ENCODE data around the gene DDX6.
A peak's percentile ranks its signal among the peaks of the same experiment; 100 is the strongest.
"Not testable (repeated sequence)": the region's sequence is repeated elsewhere in the genome, so short reads cannot be mapped to it uniquely, and the experiment has no call there.

DDX6 gene

GRCh38 chr11:118807800-118808778 is 17.1 kb upstream of the DDX6 start:
- Mint-ChIP-seq H3K27ac (no peak overlapping the region), H3K4me1 (ENCODE audit: low read depth) (peaks cover 10% of the 10 kb centered on the region), H3K9me3 (no peaks in the 10 kb centered on the region), H3K4me3 (no peak overlapping the region), H3K36me3 (ENCODE audit: low read depth) (no peaks in the 10 kb centered on the region), H3K27me3 (no peaks in the 10 kb centered on the region)
- DNase-seq: no peak

- Mint-ChIP-seq H3K4me1 (ENCODE audit: low read depth) (peaks cover 10% of the 10 kb centered on the region), H3K4me3 (no peak overlapping the region), H3K9me3 (no peaks in the 10 kb centered on the region), H3K27me3 (no peaks in the 10 kb centered on the region), H3K27ac (no peak overlapping the region), H3K36me3 (ENCODE audit: low read depth) (no peaks in the 10 kb centered on the region)
- no peak for DNase-seq
Observed at GRCh38 chr11:118806400-118806799, 15.4 kb upstream of the DDX6 start.

- no peaks in the 10 kb centered on the region for H3K27me3 Mint-ChIP-seq
- no peaks in the 10 kb centered on the region for H3K9me3 Mint-ChIP-seq
- no peak for DNase-seq
- no peak overlapping the region for H3K4me3 Mint-ChIP-seq
- no peaks in the 10 kb centered on the region for H3K36me3 Mint-ChIP-seq (ENCODE audit: low read depth)
- peaks cover 10% of the 10 kb centered on the region for H3K4me1 Mint-ChIP-seq (ENCODE audit: low read depth)
- H3K27ac Mint-ChIP-seq: no peak overlapping the region
Observed at GRCh38 chr11:118804094-118804493, 13.1 kb upstream of the DDX6 start.

- Mint-ChIP-seq H3K36me3 (ENCODE audit: low read depth) (no peaks in the 10 kb centered on the region), H3K4me1 (ENCODE audit: low read depth) (no peaks in the 10 kb centered on the region), H3K27ac (no peak overlapping the region), H3K4me3 (no peak overlapping the region), H3K9me3 (no peaks in the 10 kb centered on the region), H3K27me3 (no peaks in the 10 kb centered on the region)
- no peak for DNase-seq
Observed at GRCh38 chr11:118799372-118799771, 8.4 kb upstream of the DDX6 start.

GRCh38 chr11:118797510-118797909 is 6.5 kb upstream of the DDX6 start:
- no peaks in the 10 kb centered on the region for H3K9me3 Mint-ChIP-seq
- H3K4me1 Mint-ChIP-seq (ENCODE audit: low read depth): peaks cover 10% of the 10 kb centered on the region
- H3K36me3 Mint-ChIP-seq (ENCODE audit: low read depth): peaks cover 2% of the 10 kb centered on the region
- no peak overlapping the region for H3K4me3 Mint-ChIP-seq
- H3K27me3 Mint-ChIP-seq: no peaks in the 10 kb centered on the region
- no peak overlapping the region for H3K27ac Mint-ChIP-seq
- no peak for DNase-seq

GRCh38 chr11:118792570-118793124 is 1.7 kb upstream of the DDX6 start:
- Mint-ChIP-seq H3K4me3 (peak overlapping the region; percentile 97), H3K4me1 (ENCODE audit: low read depth) (peaks cover 13% of the 10 kb centered on the region), H3K9me3 (no peaks in the 10 kb centered on the region), H3K27me3 (no peaks in the 10 kb centered on the region), H3K36me3 (ENCODE audit: low read depth) (peaks cover 38% of the 10 kb centered on the region), H3K27ac (peak overlapping the region; percentile 98)
- DNase-seq: peak; percentile 58

GRCh38 chr11:118791961-118792569 is 1.1 kb upstream of the DDX6 start:
- peak; percentile 69 for DNase-seq
- no peaks in the 10 kb centered on the region for H3K9me3 Mint-ChIP-seq
- H3K4me3 Mint-ChIP-seq: peak overlapping the region; percentile 97
- peak overlapping the region; percentile 98 for H3K27ac Mint-ChIP-seq
- peaks cover 18% of the 10 kb centered on the region for H3K4me1 Mint-ChIP-seq (ENCODE audit: low read depth)
- peaks cover 44% of the 10 kb centered on the region for H3K36me3 Mint-ChIP-seq (ENCODE audit: low read depth)
- H3K27me3 Mint-ChIP-seq: no peaks in the 10 kb centered on the region

GRCh38 chr11:118790357-118791110 is 430 bp downstream of the DDX6 start:
- Mint-ChIP-seq H3K27me3 (no peaks in the 10 kb centered on the region), H3K36me3 (ENCODE audit: low read depth) (peaks cover 59% of the 10 kb centered on the region), H3K4me1 (ENCODE audit: low read depth) (peaks cover 33% of the 10 kb centered on the region)

GRCh38 chr11:118789501-118790356 is 1.2 kb downstream of the DDX6 start:
- H3K4me3 Mint-ChIP-seq: peak overlapping the region; percentile 97
- no peaks in the 10 kb centered on the region for H3K9me3 Mint-ChIP-seq
- peaks cover 67% of the 10 kb centered on the region for H3K36me3 Mint-ChIP-seq (ENCODE audit: low read depth)
- no peak for DNase-seq
- peak overlapping the region; percentile 98 for H3K27ac Mint-ChIP-seq
- no peaks in the 10 kb centered on the region for H3K27me3 Mint-ChIP-seq
- peaks cover 38% of the 10 kb centered on the region for H3K4me1 Mint-ChIP-seq (ENCODE audit: low read depth)

More at GRCh38 chr11:118790357-118791110, 430 bp downstream of the DDX6 start:
- Mint-ChIP-seq H3K27ac (peak overlapping the region; percentile 98), H3K9me3 (no peaks in the 10 kb centered on the region), H3K4me3 (peak overlapping the region; percentile 97)
- DNase-seq: peak; percentile 86

GRCh38 chr11:118786657-118787056 is 4.3 kb downstream of the DDX6 start:
- Mint-ChIP-seq H3K4me3 (peak overlapping the region; percentile 71), H3K36me3 (ENCODE audit: low read depth) (peaks cover 86% of the 10 kb centered on the region), H3K4me1 (ENCODE audit: low read depth) (peaks cover 47% of the 10 kb centered on the region), H3K27ac (peak overlapping the region; percentile 89), H3K9me3 (no peaks in the 10 kb centered on the region), H3K27me3 (no peaks in the 10 kb centered on the region)
- no peak for DNase-seq

GRCh38 chr11:118785362-118785761 is 5.6 kb downstream of the DDX6 start:
- peaks cover 56% of the 10 kb centered on the region for H3K4me1 Mint-ChIP-seq (ENCODE audit: low read depth)
- H3K4me3 Mint-ChIP-seq: peak overlapping the region; percentile 71
- peak overlapping the region; percentile 89 for H3K27ac Mint-ChIP-seq

GRCh38 chr11:118783724-118784495 is 7.1 kb downstream of the DDX6 start:
- Mint-ChIP-seq H3K27me3 (no peaks in the 10 kb centered on the region), H3K36me3 (ENCODE audit: low read depth) (peaks cover 90% of the 10 kb centered on the region), H3K27ac (peak overlapping the region; percentile 82), H3K9me3 (no peaks in the 10 kb centered on the region), H3K4me1 (ENCODE audit: low read depth) (peaks cover 67% of the 10 kb centered on the region), H3K4me3 (peak overlapping the region; percentile 47)
- DNase-seq: no peak

More at GRCh38 chr11:118785362-118785761, 5.6 kb downstream of the DDX6 start:
- DNase-seq: no peak
- no peaks in the 10 kb centered on the region for H3K9me3 Mint-ChIP-seq
- H3K27me3 Mint-ChIP-seq: no peaks in the 10 kb centered on the region
- H3K36me3 Mint-ChIP-seq (ENCODE audit: low read depth): peaks cover 91% of the 10 kb centered on the region

- H3K9me3 Mint-ChIP-seq, H3K27me3 Mint-ChIP-seq, H3K4me3 Mint-ChIP-seq, DNase-seq: not testable (repeated sequence)
- Mint-ChIP-seq H3K36me3 (ENCODE audit: low read depth) (peaks cover 90% of the 10 kb centered on the region), H3K27ac (peak overlapping the region; percentile 33), H3K4me1 (ENCODE audit: low read depth) (peaks cover 71% of the 10 kb centered on the region)
Observed at GRCh38 chr11:118783324-118783723, 7.6 kb downstream of the DDX6 start.

Data from activated T-cell treated with anti-CD3 and anti-CD28 coated beads, Interleukin-2, amount 50 U/mL, for 24 hours (primary cell).